GM12875 (cell line): ENCODE results near the gene PLCB1.

Experiments used
- H3K4me3 ChIP-seq: one replicate; pipeline ENCODE4 v1.5.1; 2011; ENCODE audit warnings: low read depth, low read length, control low read depth
- CTCF ChIP-seq: IDR thresholded peaks from 2 replicates; pipeline ENCODE4 v1.5.1; 2011; ENCODE audit warnings: low read depth, mild to moderate bottlenecking, control low read depth, inconsistent platforms, low read length, moderate library complexity, borderline replicate concordance; ENCODE audit not compliant: insufficient read depth

Gene PLCB1

GRCh38 chr20:8875586-8875985, 743.5 kb downstream of the PLCB1 start:
- TF ChIP-seq CTCF: no peak
- no peak overlapping the region for H3K4me3 ChIP-seq

- no peak overlapping the region for H3K4me3 ChIP-seq
- no peak for TF ChIP-seq CTCF
Measured at GRCh38 chr20:8876366-8876765, 744.3 kb downstream of the PLCB1 start.

GRCh38 chr20:8877294-8877693, 745.2 kb downstream of the PLCB1 start:
- no peak for TF ChIP-seq CTCF
- H3K4me3 ChIP-seq: no peak overlapping the region

- H3K4me3 ChIP-seq: no peak overlapping the region
- no peak for TF ChIP-seq CTCF
Measured at GRCh38 chr20:8879669-8880068, 747.6 kb downstream of the PLCB1 start.

- no peak for TF ChIP-seq CTCF
- no peak overlapping the region for H3K4me3 ChIP-seq
Measured at GRCh38 chr20:8880085-8880853, 748.2 kb downstream of the PLCB1 start.

- H3K4me3 ChIP-seq: no peak overlapping the region
- TF ChIP-seq CTCF: no peak
Measured at GRCh38 chr20:8891039-8891438, 759.0 kb downstream of the PLCB1 start.

GRCh38 chr20:8895472-8895871, 763.4 kb downstream of the PLCB1 start:
- TF ChIP-seq CTCF: no peak
- H3K4me3 ChIP-seq: no peak overlapping the region
